Esophagus squamous epithelium (tissue), 4 donors: ENCODE data around the gene PKP4.

Source experiments
- CTCF ChIP-seq, 6 experiments: fragments of 450-650 bp in 4 of 6; fragments of 200-600 bp in 2 of 6; sonication (generic) in 2 of 6; IDR thresholded peaks; one replicate each; pipeline ENCODE4 v1.5.1; 2016 to 2019; ENCODE audit warnings: antibody characterized with exemption in 6 of 6, mild to moderate bottlenecking in 4 of 6, moderate library complexity in 4 of 6
- POLR2A ChIP-seq, 4 donors: fragments of 450-650 bp; IDR thresholded peaks; one replicate each; pipeline ENCODE4 v1.6.1; 2017; ENCODE audit warnings: antibody characterized with exemption in 4 of 4, mild to moderate bottlenecking in 4 of 4, moderate library complexity in 3 of 4

DNA sequence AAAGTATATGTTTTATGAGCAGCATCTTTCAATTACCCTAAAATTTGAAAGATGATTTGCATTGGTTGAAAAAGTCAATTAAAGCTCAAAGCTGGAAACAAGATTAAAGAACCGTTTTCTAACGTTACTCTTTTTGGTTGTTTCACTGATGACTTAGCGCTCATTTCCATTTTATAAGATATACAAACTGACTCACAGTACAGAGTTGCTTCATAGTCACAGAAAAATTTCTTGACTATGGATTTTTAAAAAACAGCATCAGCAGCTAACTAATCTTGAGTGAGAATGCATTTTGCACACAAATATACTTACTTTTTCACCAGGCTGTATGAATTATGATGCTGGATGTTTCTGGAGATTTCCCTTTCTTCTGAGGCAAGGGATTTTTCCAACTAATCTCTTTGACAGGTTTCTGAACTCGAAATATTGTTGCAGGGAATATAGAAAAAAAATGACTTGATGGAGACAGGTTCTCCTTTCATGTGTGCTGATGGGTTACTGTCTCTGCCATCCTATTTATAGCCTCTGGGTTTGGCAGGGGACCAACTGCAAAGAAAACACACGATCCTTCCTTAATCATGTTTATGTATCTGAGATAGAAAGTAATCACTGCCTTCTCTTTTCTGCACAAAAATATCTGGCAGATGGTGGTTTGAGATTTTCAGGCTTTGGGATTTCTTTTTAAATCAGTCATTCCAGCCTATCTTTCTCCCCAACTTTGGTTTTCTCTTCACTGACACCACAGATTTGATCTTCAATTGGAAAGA, 209.0 kb downstream of the PKP4 start:
- TF ChIP-seq CTCF (IDR thresholded peaks at IDR 0.05) = no peak
- TF ChIP-seq POLR2A (IDR thresholded peaks at IDR 0.05) = no peak
